ENCODE results near the gene CCDC73. TPM values are rescaled to one million over a fixed set of nuclear protein-coding genes. Genes with fewer than 3 reads are reported as not detected.
"Not testable (repeated sequence)": the region's sequence is repeated elsewhere in the genome, so short reads cannot be mapped to it uniquely, and the experiment has no call there.

The CCDC73 gene
- total RNA-seq, 2 experiments from 2014 or later, result not detected

- Mint-ChIP-seq H3K4me1 (no peaks in the 10 kb centered on the region), H3K36me3 (ENCODE audit: low read depth) (no peaks in the 10 kb centered on the region), H3K9me3 (no peaks in the 10 kb centered on the region), H3K4me3 (no peak overlapping the region), H3K27me3 (peaks cover 15% of the 10 kb centered on the region), H3K27ac (no peak overlapping the region)
- ChIA-PET POLR2A (no interaction called here), CTCF (no interaction called here)
- no peak for DNase-seq
These were observed 72.2 kb downstream of the CCDC73 start for GRCh38 chr11:32722255-32722654.

- peaks cover 33% of the 10 kb centered on the region for H3K27me3 Mint-ChIP-seq
- ChIA-PET CTCF (no interaction called here), POLR2A (no interaction called here)
- no peak for DNase-seq
- no peak overlapping the region for H3K27ac Mint-ChIP-seq
- no peaks in the 10 kb centered on the region for H3K36me3 Mint-ChIP-seq (ENCODE audit: low read depth)
- no peak overlapping the region for H3K4me3 Mint-ChIP-seq
- no peaks in the 10 kb centered on the region for H3K9me3 Mint-ChIP-seq
- H3K4me1 Mint-ChIP-seq, result no peaks in the 10 kb centered on the region
These were observed 81.0 kb downstream of the CCDC73 start for GRCh38 chr11:32713496-32713895.

GRCh38 chr11:32708978-32709377 lies 85.5 kb downstream of the CCDC73 start:
- H3K4me1 Mint-ChIP-seq; H3K9me3 Mint-ChIP-seq; DNase-seq; H3K27ac Mint-ChIP-seq; CTCF ChIA-PET; H3K36me3 Mint-ChIP-seq (ENCODE audit: low read depth); H3K4me3 Mint-ChIP-seq; POLR2A ChIA-PET: not testable (repeated sequence)
- H3K27me3 Mint-ChIP-seq, result peaks cover 18% of the 10 kb centered on the region

- ChIA-PET CTCF (interaction anchor here (0.7 kb wide), 1 partner anchor 127 kb away, joined by 4 read pairs; no protein-coding TSS in a partner anchor), POLR2A (no interaction called here)
- Mint-ChIP-seq H3K36me3 (ENCODE audit: low read depth) (no peaks in the 10 kb centered on the region), H3K27ac (no peak overlapping the region), H3K9me3 (peaks cover 5% of the 10 kb centered on the region), H3K27me3 (peaks cover 18% of the 10 kb centered on the region), H3K4me3 (no peak overlapping the region), H3K4me1 (no peaks in the 10 kb centered on the region)
- no peak for DNase-seq
These were observed 87.3 kb downstream of the CCDC73 start for GRCh38 chr11:32706985-32707741.

- DNase-seq, result no peak
- Mint-ChIP-seq H3K27ac (no peak overlapping the region), H3K27me3 (peaks cover 15% of the 10 kb centered on the region), H3K4me1 (no peaks in the 10 kb centered on the region), H3K36me3 (ENCODE audit: low read depth) (no peaks in the 10 kb centered on the region), H3K4me3 (no peak overlapping the region), H3K9me3 (peaks cover 5% of the 10 kb centered on the region)
- POLR2A ChIA-PET, result no interaction called here
- CTCF ChIA-PET, result no interaction called here
These were observed 89.0 kb downstream of the CCDC73 start for GRCh38 chr11:32705309-32706033.

GRCh38 chr11:32704775-32705174 lies 89.7 kb downstream of the CCDC73 start:
- H3K27ac Mint-ChIP-seq, result no peak overlapping the region
- DNase-seq, result no peak
- peaks cover 11% of the 10 kb centered on the region for H3K27me3 Mint-ChIP-seq
- no peak overlapping the region for H3K4me3 Mint-ChIP-seq
- ChIA-PET CTCF (no interaction called here), POLR2A (no interaction called here)
- H3K36me3 Mint-ChIP-seq (ENCODE audit: low read depth), result no peaks in the 10 kb centered on the region
- no peaks in the 10 kb centered on the region for H3K4me1 Mint-ChIP-seq
- peaks cover 5% of the 10 kb centered on the region for H3K9me3 Mint-ChIP-seq

GRCh38 chr11:32704261-32704660 lies 90.2 kb downstream of the CCDC73 start:
- H3K36me3 Mint-ChIP-seq (ENCODE audit: low read depth), result no peaks in the 10 kb centered on the region
- ChIA-PET POLR2A (no interaction called here), CTCF (no interaction called here)
- no peak overlapping the region for H3K4me3 Mint-ChIP-seq
- peaks cover 5% of the 10 kb centered on the region for H3K9me3 Mint-ChIP-seq
- no peak for DNase-seq
- no peaks in the 10 kb centered on the region for H3K4me1 Mint-ChIP-seq
- H3K27me3 Mint-ChIP-seq, result peaks cover 6% of the 10 kb centered on the region
- H3K27ac Mint-ChIP-seq, result no peak overlapping the region

- H3K27ac Mint-ChIP-seq, result no peak overlapping the region
- POLR2A ChIA-PET, result no interaction called here
- CTCF ChIA-PET, result no interaction called here
- H3K4me3 Mint-ChIP-seq, result no peak overlapping the region
- H3K4me1 Mint-ChIP-seq, result no peaks in the 10 kb centered on the region
- peaks cover 5% of the 10 kb centered on the region for H3K27me3 Mint-ChIP-seq
- DNase-seq, result no peak
- no peaks in the 10 kb centered on the region for H3K36me3 Mint-ChIP-seq (ENCODE audit: low read depth)
- H3K9me3 Mint-ChIP-seq, result peaks cover 5% of the 10 kb centered on the region
These were observed 92.8 kb downstream of the CCDC73 start for GRCh38 chr11:32701616-32702015.

- no peak for DNase-seq
- H3K36me3 Mint-ChIP-seq (ENCODE audit: low read depth), result no peaks in the 10 kb centered on the region
- CTCF ChIA-PET, result no interaction called here
- no peak overlapping the region for H3K4me3 Mint-ChIP-seq
- H3K9me3 Mint-ChIP-seq, result no peaks in the 10 kb centered on the region
- peaks cover 6% of the 10 kb centered on the region for H3K27me3 Mint-ChIP-seq
- no peak overlapping the region for H3K27ac Mint-ChIP-seq
- H3K4me1 Mint-ChIP-seq, result no peaks in the 10 kb centered on the region
- POLR2A ChIA-PET, result no interaction called here
These were observed 95.9 kb downstream of the CCDC73 start for GRCh38 chr11:32698579-32698978.

GRCh38 chr11:32671051-32671450 lies 123.4 kb downstream of the CCDC73 start:
- CTCF ChIA-PET, result interaction anchor here (0.7 kb wide), 1 partner anchor 53 kb away, joined by 9 read pairs; no protein-coding TSS in a partner anchor
- peaks cover 5% of the 10 kb centered on the region for H3K27me3 Mint-ChIP-seq

GRCh38 chr11:32659672-32660071 lies 134.8 kb downstream of the CCDC73 start:
- no peak for DNase-seq
- no peaks in the 10 kb centered on the region for H3K36me3 Mint-ChIP-seq (ENCODE audit: low read depth)
- no peak overlapping the region for H3K27ac Mint-ChIP-seq
- peaks cover 5% of the 10 kb centered on the region for H3K27me3 Mint-ChIP-seq
- peaks cover 5% of the 10 kb centered on the region for H3K4me1 Mint-ChIP-seq
- ChIA-PET CTCF (no interaction called here), POLR2A (no interaction called here)
- H3K9me3 Mint-ChIP-seq, result no peaks in the 10 kb centered on the region
- H3K4me3 Mint-ChIP-seq, result no peak overlapping the region

More at GRCh38 chr11:32671051-32671450, 123.4 kb downstream of the CCDC73 start:
- POLR2A ChIA-PET, result no interaction called here
- Mint-ChIP-seq H3K4me3 (no peak overlapping the region), H3K36me3 (ENCODE audit: low read depth) (no peaks in the 10 kb centered on the region), H3K4me1 (no peaks in the 10 kb centered on the region), H3K27ac (no peak overlapping the region), H3K9me3 (no peaks in the 10 kb centered on the region)
- DNase-seq, result no peak

- H3K4me3 Mint-ChIP-seq, result no peak overlapping the region
- ChIA-PET CTCF (no interaction called here), POLR2A (no interaction called here)
- no peak for DNase-seq
- H3K4me1 Mint-ChIP-seq, result peaks cover 5% of the 10 kb centered on the region
- H3K27ac Mint-ChIP-seq, result peak overlapping the region; percentile 54
- H3K36me3 Mint-ChIP-seq (ENCODE audit: low read depth), result no peaks in the 10 kb centered on the region
- no peaks in the 10 kb centered on the region for H3K9me3 Mint-ChIP-seq
- H3K27me3 Mint-ChIP-seq, result peaks cover 5% of the 10 kb centered on the region
These were observed 135.6 kb downstream of the CCDC73 start for GRCh38 chr11:32658639-32659406.

GRCh38 chr11:32643526-32643925 lies 150.9 kb downstream of the CCDC73 start:
- DNase-seq, result no peak
- CTCF ChIA-PET, result interaction anchor here (1.0 kb wide), 1 partner anchor 8 kb away, joined by 3 read pairs; no protein-coding TSS in a partner anchor
- no peaks in the 10 kb centered on the region for H3K9me3 Mint-ChIP-seq
- H3K27ac Mint-ChIP-seq, result no peak overlapping the region
- POLR2A ChIA-PET, result no interaction called here
- H3K4me3 Mint-ChIP-seq, result no peak overlapping the region
- H3K36me3 Mint-ChIP-seq (ENCODE audit: low read depth), result no peaks in the 10 kb centered on the region
- no peaks in the 10 kb centered on the region for H3K4me1 Mint-ChIP-seq
- H3K27me3 Mint-ChIP-seq, result peaks cover 1% of the 10 kb centered on the region
